ENCODE data around the gene SERP2. TPM values are rescaled to one million over a fixed set of nuclear protein-coding genes. Genes with fewer than 3 reads are reported as not detected.

Gene SERP2
- total RNA-seq, 1 donor from 2014 or later, result 3.0 TPM

GRCh38 chr13:44354884-44355283 lies 18.7 kb upstream of the SERP2 start:
- no peak for DNase-seq (ENCODE audit: low spot score)

- no peak for DNase-seq (ENCODE audit: low spot score)
Measured at GRCh38 chr13:44355621-44356020, 18.0 kb upstream of the SERP2 start.

- DNase-seq (ENCODE audit: low spot score), result no peak
Measured at GRCh38 chr13:44359983-44360375, 13.6 kb upstream of the SERP2 start.

- no peak for DNase-seq (ENCODE audit: low spot score)
Measured at GRCh38 chr13:44362394-44363040, 11.1 kb upstream of the SERP2 start.

- no peak for DNase-seq (ENCODE audit: low spot score)
Measured at GRCh38 chr13:44363631-44364344, 9.8 kb upstream of the SERP2 start.

DNA sequence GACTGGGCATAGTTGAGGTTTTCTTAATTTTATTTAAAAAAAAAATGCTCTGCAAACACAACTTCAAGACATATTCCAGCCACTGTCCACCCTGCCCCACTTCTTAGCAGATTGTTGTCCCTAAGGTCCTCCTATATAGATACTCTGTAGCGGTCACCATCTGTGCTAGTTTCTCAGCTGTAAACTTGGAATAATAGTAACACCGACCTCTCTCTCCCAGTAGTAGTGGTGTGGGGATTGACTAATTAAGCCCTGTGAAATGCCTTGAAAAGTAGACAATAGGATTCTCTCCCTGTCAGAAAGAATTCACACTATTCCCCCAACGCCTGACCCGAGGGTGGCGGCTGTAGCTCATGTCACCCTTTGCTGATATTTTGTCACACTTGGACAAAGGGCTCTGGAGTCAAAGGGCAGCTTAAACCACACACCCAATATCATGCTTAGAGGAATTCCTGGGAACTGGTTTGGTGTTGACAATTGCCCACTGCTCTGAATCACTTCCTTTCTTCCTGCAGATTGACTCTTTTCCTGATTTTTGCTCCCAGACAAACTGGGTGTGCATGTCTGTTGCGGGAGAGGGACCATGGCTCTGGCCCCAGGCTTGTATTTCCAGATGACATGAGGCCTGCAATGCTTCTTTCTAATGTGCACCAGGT lies 9.2 kb upstream of the SERP2 start:
- DNase-seq (ENCODE audit: low spot score), result no peak

DNA sequence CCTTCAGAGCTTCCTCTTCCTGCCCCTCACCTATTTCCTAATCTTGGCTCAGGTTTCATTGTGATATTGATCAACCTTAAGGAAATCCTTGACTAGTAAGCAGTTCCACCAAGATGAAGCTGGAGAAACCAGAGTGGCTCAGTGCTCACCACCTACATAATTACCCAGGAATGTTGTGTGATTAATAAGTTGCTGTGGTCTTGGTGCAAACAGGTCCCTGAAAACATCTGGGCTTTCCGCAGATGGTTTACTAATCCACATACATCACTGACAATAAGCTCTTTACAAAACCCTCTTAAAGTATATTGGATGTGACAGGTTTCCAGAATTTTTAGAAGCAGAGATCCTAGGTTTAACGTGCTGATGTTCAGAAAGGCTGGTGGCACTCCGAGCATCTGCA lies 8.6 kb upstream of the SERP2 start:
- no peak for DNase-seq (ENCODE audit: low spot score)

- DNase-seq (ENCODE audit: low spot score), result no peak
Measured at GRCh38 chr13:44365899-44366298, 7.7 kb upstream of the SERP2 start.

- no peak for DNase-seq (ENCODE audit: low spot score)
Measured at GRCh38 chr13:44368062-44368591, 5.5 kb upstream of the SERP2 start.

GRCh38 chr13:44368599-44369368 lies 4.8 kb upstream of the SERP2 start:
- DNase-seq (ENCODE audit: low spot score), result no peak

GRCh38 chr13:44371421-44371820 lies 2.2 kb upstream of the SERP2 start:
- no peak for DNase-seq (ENCODE audit: low spot score)

DNA sequence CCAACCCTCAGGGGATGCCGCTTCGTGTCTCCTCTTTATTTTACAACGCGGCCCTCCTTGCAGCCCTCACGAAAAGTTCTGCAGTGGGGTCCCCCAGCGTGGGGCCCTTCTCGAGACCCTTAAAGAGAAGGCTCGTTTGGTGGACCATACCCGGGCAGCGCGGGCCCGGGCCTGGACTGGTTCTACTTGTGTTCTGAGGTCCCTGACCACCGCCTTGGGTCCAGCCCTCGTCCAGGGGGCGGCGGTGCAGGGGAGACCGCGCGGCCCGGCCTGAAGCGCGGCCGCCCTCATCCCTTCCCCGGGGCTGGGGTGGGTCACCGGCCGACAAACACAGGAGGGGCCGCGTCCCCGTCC lies 400 bp upstream of the SERP2 start:
- no peak for DNase-seq (ENCODE audit: low spot score)

DNA sequence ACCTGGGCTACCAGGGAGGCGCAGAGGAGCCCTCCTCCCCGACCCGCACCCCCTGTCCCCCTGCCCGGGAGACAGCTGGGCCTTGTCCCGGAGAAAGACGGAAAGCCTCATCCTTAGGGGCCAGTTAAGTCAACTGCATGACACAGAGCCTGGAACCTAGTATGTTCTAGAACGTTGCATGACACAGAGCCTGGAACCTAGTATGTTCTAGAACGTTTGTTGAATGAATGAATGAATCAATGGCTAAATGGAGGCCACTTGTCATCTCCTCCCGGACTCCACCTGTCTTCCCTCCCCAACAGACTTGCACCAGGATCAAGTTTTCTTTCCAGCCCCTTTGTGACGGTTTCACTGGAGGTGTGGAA lies 706 bp downstream of the SERP2 start:
- DNase-seq (ENCODE audit: low spot score), result no peak

GRCh38 chr13:44378277-44378676 lies 4.7 kb downstream of the SERP2 start:
- DNase-seq (ENCODE audit: low spot score), result no peak

DNA sequence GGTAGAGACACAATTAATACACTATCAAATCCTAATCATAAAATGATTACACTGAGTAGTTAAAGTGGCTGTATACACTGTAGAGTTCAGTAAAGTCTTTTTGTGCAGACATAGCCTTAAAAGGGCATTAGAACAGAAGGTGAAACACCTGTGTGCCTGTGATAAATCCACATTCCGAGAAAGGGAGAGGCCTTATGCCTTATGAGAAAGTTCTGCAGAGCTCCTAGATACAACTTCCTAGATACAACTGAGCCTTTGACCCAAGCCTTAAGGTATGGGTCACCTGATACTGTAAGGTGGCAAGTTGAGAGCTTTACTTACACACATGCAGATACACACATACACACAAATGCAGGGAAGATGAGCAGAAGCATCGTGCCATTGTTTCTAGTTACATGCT lies 6.3 kb downstream of the SERP2 start:
- DNase-seq (ENCODE audit: low spot score), result no peak

DNA sequence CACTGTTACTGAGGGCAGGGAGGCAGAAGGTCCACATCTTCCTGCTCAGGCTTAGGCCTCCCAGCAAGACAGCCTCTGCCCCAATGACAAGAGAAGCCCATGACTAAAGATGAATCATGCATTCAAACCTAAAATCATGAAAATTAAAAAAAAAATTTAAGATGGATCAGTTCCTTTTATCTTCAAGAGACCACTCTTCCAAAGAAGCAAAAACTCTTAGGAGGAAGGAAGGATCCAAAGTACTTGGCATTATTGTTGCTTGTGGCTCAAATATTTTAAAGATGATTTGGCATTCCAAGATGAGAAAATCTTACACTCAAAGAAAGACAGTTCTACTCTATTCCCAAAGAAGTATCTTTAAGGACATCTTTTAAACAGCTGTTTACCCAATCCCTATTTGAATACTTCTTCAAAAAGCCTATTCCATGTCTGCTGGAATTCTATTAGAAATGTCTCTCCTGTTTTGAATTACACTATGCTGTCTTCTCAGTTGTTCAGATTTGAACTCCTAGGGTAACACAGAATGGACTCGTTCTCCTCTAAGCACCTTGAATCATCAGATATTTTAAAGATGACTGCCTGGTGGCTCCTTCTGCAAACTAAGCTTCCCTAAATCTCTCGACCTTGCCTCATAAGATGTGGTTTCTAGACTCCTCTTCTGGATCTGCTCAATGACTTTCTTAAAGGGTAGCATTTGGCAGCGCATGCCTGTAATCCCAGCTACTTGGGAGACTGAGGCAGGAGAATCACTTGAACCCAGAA lies 7.0 kb downstream of the SERP2 start:
- no peak for DNase-seq (ENCODE audit: low spot score)

DNA sequence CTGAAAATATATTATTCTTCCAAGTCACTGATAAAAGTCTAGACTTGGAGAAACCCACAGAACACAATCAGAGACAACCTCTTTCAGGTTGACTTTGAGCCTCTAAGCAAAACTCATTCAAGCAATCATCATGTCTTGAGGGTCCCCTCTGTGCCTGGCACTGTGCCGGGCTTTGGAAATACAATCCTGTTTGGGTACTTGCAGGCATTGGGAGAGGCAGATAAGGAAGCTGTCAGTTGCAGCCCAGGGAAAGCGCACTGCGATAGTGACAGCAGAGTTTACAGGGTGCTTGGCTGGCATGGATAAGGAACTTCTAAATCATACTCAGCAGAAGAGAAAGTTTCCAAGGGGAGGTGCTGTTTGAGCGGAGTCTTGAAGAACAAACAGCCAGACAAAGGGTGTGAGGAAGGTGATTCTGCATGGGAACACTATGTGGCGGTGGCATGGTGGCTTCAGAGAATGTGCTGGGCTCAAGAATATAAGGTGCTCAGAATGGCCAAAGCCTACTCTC lies 9.1 kb downstream of the SERP2 start:
- DNase-seq (ENCODE audit: low spot score), result no peak

DNA sequence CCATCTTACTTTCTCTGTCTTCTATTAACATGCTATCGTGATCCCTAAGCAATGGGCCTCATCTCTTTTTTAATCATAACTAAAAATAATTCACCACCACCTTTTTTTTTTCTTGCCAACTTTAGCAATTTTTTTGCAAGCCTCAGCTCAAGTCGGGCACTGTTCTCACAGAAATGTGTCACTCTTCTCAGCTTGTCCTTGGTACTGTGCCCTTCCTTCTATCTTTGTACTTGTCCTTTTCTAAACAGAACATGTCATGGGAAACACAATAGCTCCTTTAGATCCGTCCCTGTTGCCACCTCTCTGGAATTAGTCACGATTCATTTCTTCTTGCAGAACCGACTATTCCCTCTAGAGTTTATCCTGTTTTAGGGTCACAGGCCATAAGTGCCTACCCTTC lies 10.3 kb downstream of the SERP2 start:
- DNase-seq (ENCODE audit: low spot score), result no peak

DNA sequence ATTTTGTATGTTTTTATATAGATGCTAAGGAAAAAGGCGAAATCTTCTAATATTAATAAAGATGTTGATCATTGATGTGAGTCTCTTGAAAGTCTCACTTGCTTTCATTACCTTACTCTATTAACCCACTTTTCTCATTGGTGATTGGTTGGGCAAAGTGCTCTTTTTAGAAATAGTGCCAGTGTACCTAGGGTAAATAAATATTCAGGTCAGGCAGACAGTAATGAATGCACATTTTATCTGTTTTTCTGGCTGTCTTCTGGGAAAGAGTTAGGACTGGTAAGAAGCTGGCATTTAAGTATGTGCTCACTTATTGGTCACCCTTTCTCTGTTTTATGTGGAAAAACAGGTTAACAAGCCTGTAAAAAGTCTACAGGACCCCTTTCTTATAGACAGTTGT lies 11.2 kb downstream of the SERP2 start:
- DNase-seq (ENCODE audit: low spot score), result no peak

DNA sequence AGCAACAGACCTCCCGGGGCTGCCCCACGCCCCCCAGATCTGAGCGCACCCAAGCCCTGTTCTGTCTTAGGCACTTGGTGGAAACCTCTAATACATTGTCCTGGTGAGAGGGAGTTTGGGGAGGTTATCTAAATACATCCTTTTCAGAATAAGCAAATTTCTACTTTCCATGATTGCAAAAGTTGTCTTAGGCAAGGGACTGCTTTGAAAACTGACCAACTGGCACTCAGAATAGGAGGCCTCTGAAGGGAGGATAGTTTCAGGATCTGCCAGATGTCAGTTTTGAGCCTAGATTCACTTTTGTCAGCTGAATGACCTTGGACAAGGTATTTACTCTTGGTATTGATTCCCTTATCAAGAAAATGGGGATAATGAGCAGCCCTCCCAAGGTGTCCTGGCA lies 11.8 kb downstream of the SERP2 start:
- no peak for DNase-seq (ENCODE audit: low spot score)

- DNase-seq (ENCODE audit: low spot score), result no peak
Measured at GRCh38 chr13:44385847-44386246, 12.2 kb downstream of the SERP2 start.

Data from mesenteric fat pad (tissue), 1 donor.